NCI-H1436 (cell line): Measurements from ENCODE around the gene OTUD5.
"Not testable (repeated sequence)": the region's sequence is repeated elsewhere in the genome, so short reads cannot be mapped to it uniquely, and the experiment has no call there.

ENCODE experiments used
- DNase-seq: peaks from one replicate; lab custom pipeline; 2025; lab: John Stamatoyannopoulos, UW

OTUD5 gene

GRCh38 chrX:48890296-48890925 lies 67.0 kb downstream of the OTUD5 start:
- no peak for DNase-seq

GRCh38 chrX:48886586-48886985 lies 70.8 kb downstream of the OTUD5 start:
- not testable (repeated sequence) for DNase-seq

GRCh38 chrX:48883729-48884128 lies 73.7 kb downstream of the OTUD5 start:
- no peak for DNase-seq

- not testable (repeated sequence) for DNase-seq
Observed at GRCh38 chrX:48876944-48877343, 80.5 kb downstream of the OTUD5 start.
